GM19238 (cell line): ENCODE data around the gene ADRM1.

Experiments
- DNase-seq: peaks from one replicate; pipeline ENCODE4 v3.0.0; 2011; ENCODE audit warnings: low spot score; ENCODE audit not compliant: insufficient read length

The ADRM1 gene

GRCh38 chr20:62309947-62310756 lies 7.4 kb downstream of the ADRM1 start:
- no peak for DNase-seq

GRCh38 chr20:62310757-62311121 lies 7.9 kb downstream of the ADRM1 start:
- no peak for DNase-seq

- no peak for DNase-seq
Observed at GRCh38 chr20:62311150-62311549, 8.4 kb downstream of the ADRM1 start.

GRCh38 chr20:62311832-62312661 lies 9.2 kb downstream of the ADRM1 start:
- no peak for DNase-seq

- DNase-seq, result no peak
Observed at GRCh38 chr20:62312662-62312977, 9.8 kb downstream of the ADRM1 start.

- no peak for DNase-seq
Observed at GRCh38 chr20:62313021-62313420, 10.2 kb downstream of the ADRM1 start.

- DNase-seq, result no peak
Observed at GRCh38 chr20:62313460-62314338, 10.9 kb downstream of the ADRM1 start.

- no peak for DNase-seq
Observed at GRCh38 chr20:62314339-62314638, 11.5 kb downstream of the ADRM1 start.

GRCh38 chr20:62314711-62315302 lies 12.0 kb downstream of the ADRM1 start:
- no peak for DNase-seq

GRCh38 chr20:62315773-62316172 lies 13.0 kb downstream of the ADRM1 start:
- DNase-seq, result no peak

- no peak for DNase-seq
Observed at GRCh38 chr20:62316331-62317166, 13.8 kb downstream of the ADRM1 start.

GRCh38 chr20:62317167-62317655 lies 14.4 kb downstream of the ADRM1 start:
- DNase-seq, result no peak

- no peak for DNase-seq
Observed at GRCh38 chr20:62318400-62319345, 15.9 kb downstream of the ADRM1 start.

GRCh38 chr20:62319346-62319909 lies 16.6 kb downstream of the ADRM1 start:
- DNase-seq, result no peak

- DNase-seq, result no peak
Observed at GRCh38 chr20:62320581-62321354, 18.0 kb downstream of the ADRM1 start.

- DNase-seq, result no peak
Observed at GRCh38 chr20:62321521-62321948, 18.7 kb downstream of the ADRM1 start.

- no peak for DNase-seq
Observed at GRCh38 chr20:62321975-62322374, 19.2 kb downstream of the ADRM1 start.

GRCh38 chr20:62322492-62323041 lies 19.8 kb downstream of the ADRM1 start:
- DNase-seq, result no peak
